ENCODE results near the gene SLC9A9.

Gene SLC9A9

GRCh38 chr3:143848704-143849103 is 436 bp upstream of the SLC9A9 start:
- in situ Hi-C loops (cut with HindIII; ENCODE audit: low sequenced_read_pairs) = no loop called here

- in situ Hi-C loops (cut with HindIII; ENCODE audit: low sequenced_read_pairs) = no loop called here
Observed at GRCh38 chr3:143843587-143843986, 4.7 kb downstream of the SLC9A9 start.

- in situ Hi-C loops (cut with HindIII; ENCODE audit: low sequenced_read_pairs) = no loop called here
Observed at GRCh38 chr3:143840636-143841035, 7.6 kb downstream of the SLC9A9 start.

- in situ Hi-C loops (cut with HindIII; ENCODE audit: low sequenced_read_pairs) = no loop called here
Observed at GRCh38 chr3:143839980-143840379, 8.3 kb downstream of the SLC9A9 start.

GRCh38 chr3:143837076-143837475 is 11.2 kb downstream of the SLC9A9 start:
- in situ Hi-C loops (cut with HindIII; ENCODE audit: low sequenced_read_pairs) = no loop called here

GRCh38 chr3:143835312-143835711 is 13.0 kb downstream of the SLC9A9 start:
- in situ Hi-C loops (cut with HindIII; ENCODE audit: low sequenced_read_pairs) = no loop called here

- in situ Hi-C loops (cut with HindIII; ENCODE audit: low sequenced_read_pairs) = no loop called here
Observed at GRCh38 chr3:143832433-143832832, 15.8 kb downstream of the SLC9A9 start.

GRCh38 chr3:143831994-143832393 is 16.3 kb downstream of the SLC9A9 start:
- in situ Hi-C loops (cut with HindIII; ENCODE audit: low sequenced_read_pairs) = no loop called here

GRCh38 chr3:143831208-143831607 is 17.1 kb downstream of the SLC9A9 start:
- in situ Hi-C loops (cut with HindIII; ENCODE audit: low sequenced_read_pairs) = no loop called here

GRCh38 chr3:143830786-143831185 is 17.5 kb downstream of the SLC9A9 start:
- in situ Hi-C loops (cut with HindIII; ENCODE audit: low sequenced_read_pairs) = no loop called here

- in situ Hi-C loops (cut with HindIII; ENCODE audit: low sequenced_read_pairs) = no loop called here
Observed at GRCh38 chr3:143830063-143830462, 18.2 kb downstream of the SLC9A9 start.

- in situ Hi-C loops (cut with HindIII; ENCODE audit: low sequenced_read_pairs) = no loop called here
Observed at GRCh38 chr3:143827425-143827824, 20.8 kb downstream of the SLC9A9 start.

GRCh38 chr3:143826296-143826695 is 22.0 kb downstream of the SLC9A9 start:
- in situ Hi-C loops (cut with HindIII; ENCODE audit: low sequenced_read_pairs) = no loop called here

GRCh38 chr3:143825513-143825912 is 22.8 kb downstream of the SLC9A9 start:
- in situ Hi-C loops (cut with HindIII; ENCODE audit: low sequenced_read_pairs) = no loop called here

- in situ Hi-C loops (cut with HindIII; ENCODE audit: low sequenced_read_pairs) = no loop called here
Observed at GRCh38 chr3:143824735-143825385, 23.4 kb downstream of the SLC9A9 start.

GRCh38 chr3:143822798-143823197 is 25.5 kb downstream of the SLC9A9 start:
- in situ Hi-C loops (cut with HindIII; ENCODE audit: low sequenced_read_pairs) = no loop called here

GRCh38 chr3:143822374-143822773 is 25.9 kb downstream of the SLC9A9 start:
- in situ Hi-C loops (cut with HindIII; ENCODE audit: low sequenced_read_pairs) = no loop called here

GRCh38 chr3:143821862-143822261 is 26.4 kb downstream of the SLC9A9 start:
- in situ Hi-C loops (cut with HindIII; ENCODE audit: low sequenced_read_pairs) = no loop called here

GRCh38 chr3:143820466-143821221 is 27.6 kb downstream of the SLC9A9 start:
- in situ Hi-C loops (cut with HindIII; ENCODE audit: low sequenced_read_pairs) = no loop called here

- in situ Hi-C loops (cut with HindIII; ENCODE audit: low sequenced_read_pairs) = no loop called here
Observed at GRCh38 chr3:143819890-143820289, 28.4 kb downstream of the SLC9A9 start.

- in situ Hi-C loops (cut with HindIII; ENCODE audit: low sequenced_read_pairs) = no loop called here
Observed at GRCh38 chr3:143814443-143814889, 33.8 kb downstream of the SLC9A9 start.

- in situ Hi-C loops (cut with HindIII; ENCODE audit: low sequenced_read_pairs) = no loop called here
Observed at GRCh38 chr3:143812481-143812880, 35.8 kb downstream of the SLC9A9 start.
